GM21367 (cell line): ENCODE measurements around the gene GTF3C5.

Source experiments
- ATAC-seq: cut with Tn5 transposase; IDR thresholded peaks from one replicate; pipeline ENCODE4 v1.9.1; 2021; ENCODE audit not compliant: unreplicated experiment

The GTF3C5 gene

DNA sequence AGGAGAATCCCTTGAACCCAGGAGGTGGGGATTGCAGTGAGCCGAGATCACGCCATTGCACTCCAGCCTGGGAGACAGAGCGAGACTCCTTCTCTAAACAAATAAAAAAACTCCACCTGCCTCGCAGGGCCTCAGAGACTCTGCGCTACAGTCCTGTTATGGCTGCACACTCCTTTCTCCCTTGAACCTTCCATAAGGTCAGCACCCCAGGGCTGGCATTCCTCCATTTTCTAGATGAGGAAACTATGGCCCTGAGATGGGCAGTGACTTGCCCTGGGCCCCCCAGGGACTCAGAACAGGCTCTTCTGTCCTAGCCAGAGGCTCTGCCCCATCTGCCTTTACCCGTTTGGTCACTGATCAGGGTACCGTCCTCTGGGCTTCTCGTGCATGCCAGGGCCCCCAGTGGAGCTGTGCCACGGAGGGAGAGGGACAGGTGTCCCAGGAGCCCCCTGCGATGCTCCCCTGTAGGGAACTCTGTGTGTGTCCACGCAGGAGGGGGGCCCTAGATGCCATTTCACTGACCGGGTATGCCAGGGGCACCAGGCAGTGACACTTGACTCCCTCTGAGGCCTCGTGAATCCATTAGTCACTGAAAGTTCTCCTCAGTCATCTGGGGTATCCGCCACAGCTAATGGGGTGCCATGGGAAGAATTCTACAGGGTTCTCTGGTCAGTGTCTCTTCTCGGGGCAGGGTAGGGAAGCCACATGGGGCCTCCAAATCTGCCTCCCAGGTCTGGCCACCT, 74.1 kb downstream of the GTF3C5 start:
- no peak for ATAC-seq

DNA sequence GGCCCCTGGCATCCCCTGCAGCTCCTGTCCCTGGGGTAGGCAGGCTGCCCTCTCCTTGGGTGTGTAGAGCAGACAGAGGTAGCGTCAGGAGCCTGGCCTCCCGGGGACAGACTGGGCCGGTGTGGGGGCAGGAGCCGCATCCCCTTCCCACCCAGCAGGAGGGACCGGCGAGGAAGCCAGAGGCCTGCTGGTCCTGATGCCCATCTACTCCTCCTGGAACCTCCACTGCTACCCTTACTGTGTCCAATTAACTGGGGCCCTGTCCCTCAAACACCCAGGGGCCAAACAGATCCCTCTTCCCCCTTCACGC, 74.6 kb downstream of the GTF3C5 start:
- ATAC-seq, result no peak

DNA sequence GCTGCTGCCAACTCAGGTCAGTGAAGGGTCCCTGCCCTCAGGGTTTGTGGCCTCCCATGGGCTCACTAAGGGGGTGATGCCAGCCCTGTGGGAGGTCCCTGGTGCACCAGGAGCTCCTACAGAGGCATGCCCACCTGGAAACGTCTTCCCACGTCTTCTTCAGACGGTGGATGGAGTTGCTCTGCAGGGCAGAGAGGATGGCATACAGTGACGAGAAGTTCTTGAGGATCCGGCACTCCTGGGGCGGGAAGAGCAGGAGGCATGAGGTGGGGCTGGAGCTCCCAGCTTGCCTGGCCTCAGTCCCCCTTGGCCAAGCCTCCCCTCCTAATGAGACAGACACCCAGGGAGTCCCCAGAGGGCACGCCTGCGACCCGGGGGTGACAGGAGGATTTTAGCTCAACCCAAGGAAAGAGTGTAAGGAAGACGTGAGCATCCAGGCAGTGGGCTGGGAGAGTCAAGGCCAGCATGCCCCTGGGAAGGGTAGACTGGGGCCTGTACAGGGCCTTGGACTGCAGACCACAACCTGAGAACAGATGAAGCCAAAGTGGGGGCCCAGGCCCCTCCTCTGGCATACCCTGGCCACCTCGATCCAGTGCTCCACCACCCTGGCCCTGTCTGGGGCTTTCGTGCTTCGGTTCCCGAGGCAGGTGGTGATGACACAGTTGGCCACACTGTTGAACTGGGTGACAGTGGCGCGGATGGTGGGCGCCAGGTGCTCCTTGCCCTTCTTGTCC, 75.9 kb downstream of the GTF3C5 start:
- no peak for ATAC-seq

DNA sequence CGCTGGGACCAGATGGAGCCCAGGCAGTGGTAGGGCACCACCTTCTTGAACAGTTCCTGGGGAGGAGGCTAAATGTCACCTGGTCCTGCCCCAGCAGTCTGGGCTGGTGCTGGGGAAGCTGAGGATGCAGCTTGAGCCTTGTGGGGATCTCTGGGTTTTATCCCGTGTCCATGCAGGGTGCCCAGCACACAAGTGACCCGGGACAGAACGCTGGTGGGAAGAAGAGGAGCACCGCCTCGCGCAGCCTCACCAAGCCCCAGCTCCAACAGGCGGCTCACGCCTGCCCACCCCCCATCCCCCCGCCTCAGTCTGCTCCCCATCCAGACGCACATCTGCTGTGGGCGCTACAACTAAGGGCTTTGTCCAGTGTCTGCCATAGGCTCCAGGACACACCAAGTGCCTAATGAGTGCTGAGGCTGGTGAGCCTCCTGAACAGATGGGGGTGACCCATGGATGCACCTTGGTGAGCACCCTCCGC, 76.5 kb downstream of the GTF3C5 start:
- ATAC-seq, result no peak
